WTC11 (cell line): ENCODE data around the gene FAM156B.
"Not testable (repeated sequence)": the region's sequence is repeated elsewhere in the genome, so short reads cannot be mapped to it uniquely, and the experiment has no call there.

Experiments used
- CBFB ChIP-seq: sonication (generic); formaldehyde crosslinking; IDR thresholded peaks from 2 replicates; pipeline ENCODE4 v1.8.1; 2022; ENCODE audit warnings: mild to moderate bottlenecking, low read depth, missing genetic modification reagents
- SP1 ChIP-seq: sonication (generic); formaldehyde crosslinking; conservative IDR thresholded peaks from 2 replicates; pipeline ENCODE4 v1.8.1; 2022; ENCODE audit warnings: missing genetic modification reagents
- ZNF317 ChIP-seq: sonication (generic); formaldehyde crosslinking; IDR thresholded peaks from 2 replicates; pipeline ENCODE4 v1.8.1; 2023; ENCODE audit warnings: low read depth, mild to moderate bottlenecking, moderate library complexity, missing genetic modification reagents, borderline replicate concordance
- TF ChIP-seq, protein P1 (sequence below): fragments of 200-600 bp; IDR thresholded peaks from 2 replicates; pipeline ENCODE4 v1.8.0; 2022; ENCODE audit warnings: antibody characterized with exemption
- TF ChIP-seq, protein P2 (sequence below): sonication (generic); formaldehyde crosslinking; IDR thresholded peaks from 2 replicates; pipeline ENCODE4 v1.8.1; 2022; ENCODE audit warnings: missing genetic modification reagents, borderline replicate concordance
- TF ChIP-seq, protein P3 (sequence below): sonication (generic); formaldehyde crosslinking; IDR thresholded peaks from 2 replicates; pipeline ENCODE4 v1.8.0; 2022; ENCODE audit warnings: mild to moderate bottlenecking, missing genetic modification reagents
- TF ChIP-seq, protein P4 (sequence below): sonication (generic); formaldehyde crosslinking; IDR thresholded peaks from 2 replicates; pipeline ENCODE4 v1.8.0; 2022; ENCODE audit warnings: mild to moderate bottlenecking, missing genetic modification reagents
- TF ChIP-seq, protein P5 (sequence below): sonication (generic); formaldehyde crosslinking; IDR thresholded peaks from 2 replicates; pipeline ENCODE4 v1.8.1; 2022; ENCODE audit warnings: low read depth, missing genetic modification reagents, borderline replicate concordance

DNA sequence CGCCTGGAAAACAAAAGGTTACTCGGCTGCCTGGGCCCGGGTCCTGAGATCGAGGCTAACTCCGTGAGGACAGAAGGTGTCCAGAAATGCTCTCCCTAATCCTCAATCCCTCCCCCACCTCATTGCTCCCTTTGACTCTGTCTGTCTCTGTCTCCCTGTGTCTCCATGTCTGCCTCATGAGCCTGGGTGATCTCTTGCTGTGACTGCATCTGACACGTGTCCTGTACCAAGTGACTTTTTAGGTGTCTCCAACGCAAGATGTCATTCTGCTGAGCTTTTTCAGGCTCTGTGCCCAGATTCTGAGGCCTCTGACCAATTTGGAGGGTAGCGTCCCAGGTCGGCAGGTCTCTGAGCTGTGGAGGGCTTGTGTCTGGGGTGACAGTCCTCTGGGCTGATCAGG, 9.0 kb upstream of the FAM156B start:
- TF ChIP-seq, protein P1, sequence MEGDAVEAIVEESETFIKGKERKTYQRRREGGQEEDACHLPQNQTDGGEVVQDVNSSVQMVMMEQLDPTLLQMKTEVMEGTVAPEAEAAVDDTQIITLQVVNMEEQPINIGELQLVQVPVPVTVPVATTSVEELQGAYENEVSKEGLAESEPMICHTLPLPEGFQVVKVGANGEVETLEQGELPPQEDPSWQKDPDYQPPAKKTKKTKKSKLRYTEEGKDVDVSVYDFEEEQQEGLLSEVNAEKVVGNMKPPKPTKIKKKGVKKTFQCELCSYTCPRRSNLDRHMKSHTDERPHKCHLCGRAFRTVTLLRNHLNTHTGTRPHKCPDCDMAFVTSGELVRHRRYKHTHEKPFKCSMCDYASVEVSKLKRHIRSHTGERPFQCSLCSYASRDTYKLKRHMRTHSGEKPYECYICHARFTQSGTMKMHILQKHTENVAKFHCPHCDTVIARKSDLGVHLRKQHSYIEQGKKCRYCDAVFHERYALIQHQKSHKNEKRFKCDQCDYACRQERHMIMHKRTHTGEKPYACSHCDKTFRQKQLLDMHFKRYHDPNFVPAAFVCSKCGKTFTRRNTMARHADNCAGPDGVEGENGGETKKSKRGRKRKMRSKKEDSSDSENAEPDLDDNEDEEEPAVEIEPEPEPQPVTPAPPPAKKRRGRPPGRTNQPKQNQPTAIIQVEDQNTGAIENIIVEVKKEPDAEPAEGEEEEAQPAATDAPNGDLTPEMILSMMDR, result not testable (repeated sequence)
- not testable (repeated sequence) for TF ChIP-seq ZNF317; CBFB (CRISPR knock-in tag); SP1
- TF ChIP-seq, protein P2, sequence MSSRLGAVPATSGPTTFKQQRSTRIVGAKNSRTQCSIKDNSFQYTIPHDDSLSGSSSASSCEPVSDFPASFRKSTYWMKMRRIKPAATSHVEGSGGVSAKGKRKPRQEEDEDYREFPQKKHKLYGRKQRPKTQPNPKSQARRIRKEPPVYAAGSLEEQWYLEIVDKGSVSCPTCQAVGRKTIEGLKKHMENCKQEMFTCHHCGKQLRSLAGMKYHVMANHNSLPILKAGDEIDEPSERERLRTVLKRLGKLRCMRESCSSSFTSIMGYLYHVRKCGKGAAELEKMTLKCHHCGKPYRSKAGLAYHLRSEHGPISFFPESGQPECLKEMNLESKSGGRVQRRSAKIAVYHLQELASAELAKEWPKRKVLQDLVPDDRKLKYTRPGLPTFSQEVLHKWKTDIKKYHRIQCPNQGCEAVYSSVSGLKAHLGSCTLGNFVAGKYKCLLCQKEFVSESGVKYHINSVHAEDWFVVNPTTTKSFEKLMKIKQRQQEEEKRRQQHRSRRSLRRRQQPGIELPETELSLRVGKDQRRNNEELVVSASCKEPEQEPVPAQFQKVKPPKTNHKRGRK, result not testable (repeated sequence)
- TF ChIP-seq, protein P3, sequence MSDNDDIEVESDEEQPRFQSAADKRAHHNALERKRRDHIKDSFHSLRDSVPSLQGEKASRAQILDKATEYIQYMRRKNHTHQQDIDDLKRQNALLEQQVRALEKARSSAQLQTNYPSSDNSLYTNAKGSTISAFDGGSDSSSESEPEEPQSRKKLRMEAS (CRISPR knock-in tag), result not testable (repeated sequence)
- TF ChIP-seq, protein P4, sequence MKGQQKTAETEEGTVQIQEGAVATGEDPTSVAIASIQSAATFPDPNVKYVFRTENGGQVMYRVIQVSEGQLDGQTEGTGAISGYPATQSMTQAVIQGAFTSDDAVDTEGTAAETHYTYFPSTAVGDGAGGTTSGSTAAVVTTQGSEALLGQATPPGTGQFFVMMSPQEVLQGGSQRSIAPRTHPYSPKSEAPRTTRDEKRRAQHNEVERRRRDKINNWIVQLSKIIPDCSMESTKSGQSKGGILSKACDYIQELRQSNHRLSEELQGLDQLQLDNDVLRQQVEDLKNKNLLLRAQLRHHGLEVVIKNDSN (CRISPR knock-in tag), result not testable (repeated sequence)
- TF ChIP-seq, protein P5, sequence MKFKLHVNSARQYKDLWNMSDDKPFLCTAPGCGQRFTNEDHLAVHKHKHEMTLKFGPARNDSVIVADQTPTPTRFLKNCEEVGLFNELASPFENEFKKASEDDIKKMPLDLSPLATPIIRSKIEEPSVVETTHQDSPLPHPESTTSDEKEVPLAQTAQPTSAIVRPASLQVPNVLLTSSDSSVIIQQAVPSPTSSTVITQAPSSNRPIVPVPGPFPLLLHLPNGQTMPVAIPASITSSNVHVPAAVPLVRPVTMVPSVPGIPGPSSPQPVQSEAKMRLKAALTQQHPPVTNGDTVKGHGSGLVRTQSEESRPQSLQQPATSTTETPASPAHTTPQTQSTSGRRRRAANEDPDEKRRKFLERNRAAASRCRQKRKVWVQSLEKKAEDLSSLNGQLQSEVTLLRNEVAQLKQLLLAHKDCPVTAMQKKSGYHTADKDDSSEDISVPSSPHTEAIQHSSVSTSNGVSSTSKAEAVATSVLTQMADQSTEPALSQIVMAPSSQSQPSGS (CRISPR knock-in tag), result not testable (repeated sequence)
